Endothelial cell (in vitro differentiated cells): ENCODE measurements around the gene LDLRAD1. TPM values are rescaled to one million over a fixed set of nuclear protein-coding genes. Genes with fewer than 3 reads are reported as not detected.

ENCODE experiments used
- DNase-seq: peaks from one replicate; pipeline ENCODE4 v3.0.0; 2021; ENCODE audit warnings: low spot score
- H3K27ac Mint-ChIP-seq: one replicate; pipeline ENCODE4 v1.8.0; 2021; ENCODE audit warnings: mixed read lengths, inconsistent platforms; ENCODE audit not compliant: unreplicated experiment
- H3K27me3 Mint-ChIP-seq: one replicate; pipeline ENCODE4 v1.8.0; 2021; ENCODE audit warnings: mild to moderate bottlenecking, moderate library complexity, mixed read lengths, inconsistent platforms; ENCODE audit not compliant: unreplicated experiment
- H3K36me3 Mint-ChIP-seq: one replicate; pipeline ENCODE4 v1.8.0; 2021; ENCODE audit warnings: mild to moderate bottlenecking, low read depth, mixed read lengths, inconsistent platforms; ENCODE audit not compliant: unreplicated experiment
- H3K4me1 Mint-ChIP-seq: one replicate; pipeline ENCODE4 v1.8.0; 2021; ENCODE audit warnings: mild to moderate bottlenecking, mixed read lengths, inconsistent platforms; ENCODE audit not compliant: unreplicated experiment
- H3K4me3 Mint-ChIP-seq: one replicate; pipeline ENCODE4 v1.8.0; 2021; ENCODE audit warnings: mild to moderate bottlenecking, mixed read lengths, inconsistent platforms; ENCODE audit not compliant: unreplicated experiment
- H3K9me3 Mint-ChIP-seq: one replicate; pipeline ENCODE4 v1.8.0; 2021; ENCODE audit warnings: mixed read lengths, inconsistent platforms; ENCODE audit not compliant: unreplicated experiment
- CTCF ChIP-seq: fragments of 200-600 bp; sonication (generic); IDR thresholded peaks from one replicate; pipeline ENCODE4 v1.5.0; 2021; ENCODE audit warnings: antibody characterized with exemption; ENCODE audit not compliant: unreplicated experiment
- microRNA-seq: library from miRNA; unstranded; fragments of <30 nt; microRNA quantifications from one replicate; pipeline ENCODE4, GENCODE V29; 2020; ENCODE audit not compliant: unreplicated experiment
- total RNA-seq: library from RNA; stranded (reverse); fragmentation: NEBNext Ultra II Directional; extraction: Animal tissue kit (Norgen Biotek cat#: 25700); gene quantifications from one replicate; pipeline ENCODE4 v1.2.1, GENCODE V29; 2021; ENCODE audit not compliant: unreplicated experiment

The LDLRAD1 gene
- total RNA-seq, 1 donor from 2014 or later: not detected

DNA sequence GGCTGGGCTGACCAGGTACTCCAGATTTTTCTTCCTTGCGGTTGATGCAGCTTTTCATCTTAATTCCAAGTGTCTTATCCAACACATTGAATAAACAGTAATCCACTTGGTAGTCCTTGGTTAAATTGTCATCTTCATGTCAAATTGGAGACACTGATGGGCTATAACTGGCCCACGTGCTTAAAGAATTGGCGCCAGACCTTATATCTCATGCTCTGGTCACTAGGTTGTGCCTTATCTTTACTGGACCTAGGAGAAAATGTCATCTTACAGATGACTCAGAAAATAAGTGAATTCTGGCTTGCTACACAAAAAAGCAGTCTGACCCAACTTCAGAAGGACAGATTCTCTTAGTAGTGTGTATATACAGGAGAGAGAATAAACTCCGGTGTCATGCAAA is 55.6 kb downstream of the LDLRAD1 start:
- peaks cover 26% of the 10 kb centered on the region for H3K36me3 Mint-ChIP-seq
- no peak overlapping the region for H3K4me3 Mint-ChIP-seq
- no peak for TF ChIP-seq CTCF
- H3K9me3 Mint-ChIP-seq: no peaks in the 10 kb centered on the region
- no peaks in the 10 kb centered on the region for H3K27me3 Mint-ChIP-seq
- no peak for DNase-seq
- H3K4me1 Mint-ChIP-seq: peaks cover 7% of the 10 kb centered on the region
- no peak overlapping the region for H3K27ac Mint-ChIP-seq

DNA sequence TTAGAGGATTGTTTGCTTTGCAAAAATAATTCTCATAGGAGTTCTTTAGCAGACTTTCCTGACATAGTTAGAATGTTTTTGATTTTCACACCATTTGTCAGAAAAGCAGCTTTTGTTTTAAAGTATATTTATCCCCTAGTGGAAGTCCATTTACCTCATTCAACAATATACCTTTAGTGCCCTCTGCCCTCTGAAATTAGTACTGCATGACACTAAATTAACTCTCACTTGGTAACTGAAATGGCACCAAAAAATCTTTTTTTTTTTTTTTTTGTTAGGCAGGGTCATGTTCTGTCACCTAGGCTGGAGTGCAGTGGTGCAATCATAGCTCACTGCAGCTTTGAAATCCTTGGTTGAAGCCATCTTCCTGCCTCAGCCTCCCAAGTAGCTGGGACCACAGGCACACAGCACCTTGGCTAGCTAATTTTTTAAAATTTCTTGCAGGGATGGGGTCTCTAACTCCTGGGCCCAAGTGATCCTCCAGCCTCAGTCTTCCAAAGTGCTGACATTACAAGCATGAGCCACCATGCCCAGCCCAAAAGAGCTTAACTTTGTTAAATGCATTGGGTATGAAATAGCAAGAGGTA is 58.2 kb downstream of the LDLRAD1 start:
- Mint-ChIP-seq H3K27ac (no peak overlapping the region), H3K4me1 (peaks cover 16% of the 10 kb centered on the region), H3K4me3 (no peak overlapping the region), H3K9me3 (no peaks in the 10 kb centered on the region), H3K36me3 (peaks cover 15% of the 10 kb centered on the region), H3K27me3 (no peaks in the 10 kb centered on the region)
- peak; percentile 69 for TF ChIP-seq CTCF
- DNase-seq: no peak

Small RNA genes lying within 50 kb of the gene (microRNA-seq; reads per million reads assigned to microRNA genes)
- 0.97 reads per million, percentile 10 among the genes with 10 or more reads in this experiment for gene MIR4781

Other genes starting within 250 kb of the LDLRAD1 start
- 13.3 TPM for gene NDC1, start 179.9 kb downstream of the LDLRAD1 start, total RNA-seq
- gene YIPF1, start 128.4 kb downstream of the LDLRAD1 start, total RNA-seq: 26.3 TPM
- gene DIO1, start 124.0 kb downstream of the LDLRAD1 start, total RNA-seq: not detected
- gene IFT25, start 72.5 kb downstream of the LDLRAD1 start, total RNA-seq: 27.7 TPM
- gene LRRC42, start 71.8 kb downstream of the LDLRAD1 start, total RNA-seq: 43.6 TPM
- 195 TPM for gene TMEM59, start 35.0 kb upstream of the LDLRAD1 start, total RNA-seq
- gene TCEANC2, start 35.4 kb upstream of the LDLRAD1 start, total RNA-seq: 6.3 TPM
- gene CDCP2, start 134.8 kb upstream of the LDLRAD1 start, total RNA-seq: 0.36 TPM
- 6.7 TPM for gene CYB5RL, start 181.8 kb upstream of the LDLRAD1 start, total RNA-seq
- gene MRPL37, start 182.0 kb upstream of the LDLRAD1 start, total RNA-seq: 63.1 TPM